GM12892 (cell line): Measurements from ENCODE around the gene ARL16.

ENCODE experiments used
- DNase-seq: peaks from one replicate; pipeline ENCODE4 v3.0.0; 2011; ENCODE audit not compliant: insufficient read length
- FAIRE-seq: peaks from 2 replicates; lab custom pipeline; 2011; peaks lifted over from hg19 to GRCh38; lab: Jason Lieb, UNC
- POLR2A ChIP-seq: IDR thresholded peaks from 2 replicates; pipeline ENCODE4 v1.6.1; 2011; ENCODE audit warnings: low read depth, low read length, control low read depth
- POLR2AphosphoS5 ChIP-seq: IDR thresholded peaks from 2 replicates; pipeline ENCODE4 v1.6.1; 2011; ENCODE audit warnings: low read depth, low read length, control low read depth
- TAF1 ChIP-seq: IDR thresholded peaks from 2 replicates; pipeline ENCODE4 v1.6.1; 2011; ENCODE audit warnings: low read depth, mild to moderate bottlenecking, control low read depth, low read length, borderline replicate concordance

The ARL16 gene

GRCh38 chr17:81717049-81717765, 33.6 kb upstream of the ARL16 start:
- no peak for TF ChIP-seq POLR2A
- no peak for TF ChIP-seq POLR2AphosphoS5
- TF ChIP-seq TAF1: no peak
- FAIRE-seq (no peak), DNase-seq (no peak)

GRCh38 chr17:81716674-81716996, 33.0 kb upstream of the ARL16 start:
- no peak for TF ChIP-seq TAF1
- TF ChIP-seq POLR2AphosphoS5: no peak
- TF ChIP-seq POLR2A: no peak
- FAIRE-seq (no peak), DNase-seq (no peak)

GRCh38 chr17:81715872-81716673, 32.5 kb upstream of the ARL16 start:
- DNase-seq: no peak
- TF ChIP-seq POLR2AphosphoS5 (no peak), POLR2A (no peak), TAF1 (no peak)
- no peak for FAIRE-seq

GRCh38 chr17:81715107-81715871, 31.7 kb upstream of the ARL16 start:
- no peak for TF ChIP-seq TAF1
- TF ChIP-seq POLR2A: no peak
- no peak for TF ChIP-seq POLR2AphosphoS5
- DNase-seq (no peak), FAIRE-seq (no peak)

- no peak for TF ChIP-seq TAF1
- no peak for TF ChIP-seq POLR2A
- DNase-seq (no peak), FAIRE-seq (no peak)
Observed at GRCh38 chr17:81714412-81715106, 31.0 kb upstream of the ARL16 start.

- DNase-seq (no peak), FAIRE-seq (no peak)
- no peak for TF ChIP-seq POLR2AphosphoS5
- no peak for TF ChIP-seq TAF1
- TF ChIP-seq POLR2A: no peak
Observed at GRCh38 chr17:81713556-81714411, 30.2 kb upstream of the ARL16 start.

- TF ChIP-seq TAF1 (no peak), POLR2AphosphoS5 (no peak), POLR2A (no peak)
- FAIRE-seq (no peak), DNase-seq (no peak)
Observed at GRCh38 chr17:81713004-81713555, 29.5 kb upstream of the ARL16 start.

- TF ChIP-seq POLR2AphosphoS5 (no peak; the same call in 1 of the 2 replicates), TAF1 (no peak), POLR2A (no peak)
- FAIRE-seq (no peak), DNase-seq (peak; percentile 62)
Observed at GRCh38 chr17:81712468-81713003, 28.9 kb upstream of the ARL16 start.

- FAIRE-seq: peak; percentile 83
Observed at GRCh38 chr17:81711814-81712467, 28.3 kb upstream of the ARL16 start, which contains the start of gene SLC25A10. Gene SLC25A10 (plus strand): TSS chr17:81712284. CDS start chr17:81712427, 143 bp downstream.

More at GRCh38 chr17:81711814-81712467, 28.3 kb upstream of the ARL16 start, which contains the start of gene SLC25A10:
- peak; percentile 92 for DNase-seq
- no peak; the same call in 1 of the 2 replicates for TF ChIP-seq POLR2AphosphoS5
- no peak for TF ChIP-seq TAF1
- TF ChIP-seq POLR2A: no peak; the same call in 1 of the 2 replicates
